HUDEP-2 (cell line): ENCODE results near the gene PRELID2.
"Not testable (repeated sequence)": the region's sequence is repeated elsewhere in the genome, so short reads cannot be mapped to it uniquely, and the experiment has no call there.

Experiments used
- DNase-seq, 76 experiments: peaks; one replicate each; lab custom pipeline; 2025; ENCODE audit not compliant: unreplicated experiment in 76 of 76; lab: John Stamatoyannopoulos, UW

PRELID2 gene

GRCh38 chr5:145841299-145841698 is 6.2 kb upstream of the PRELID2 start:
- DNase-seq, result no peak

GRCh38 chr5:145840458-145841132 is 5.5 kb upstream of the PRELID2 start:
- no peak for DNase-seq

GRCh38 chr5:145838276-145838675 is 3.1 kb upstream of the PRELID2 start:
- DNase-seq, result no peak

GRCh38 chr5:145836241-145836640 is 1.1 kb upstream of the PRELID2 start:
- not testable (repeated sequence) for DNase-seq

GRCh38 chr5:145835848-145836239 is 702 bp upstream of the PRELID2 start:
- peak in 3 of 76 experiments; percentile 11 to 33 (median 13) for DNase-seq

- peak in 1 of 76 experiments; percentile 33 for DNase-seq
Observed at GRCh38 chr5:145834554-145834916, 607 bp downstream of the PRELID2 start.

- DNase-seq, result no peak
Observed at GRCh38 chr5:145833631-145834200, 1.4 kb downstream of the PRELID2 start.

GRCh38 chr5:145830594-145830993 is 4.5 kb downstream of the PRELID2 start:
- no peak for DNase-seq

- DNase-seq, result no peak
Observed at GRCh38 chr5:145829708-145830361, 5.3 kb downstream of the PRELID2 start.

GRCh38 chr5:145826895-145827674 is 8.1 kb downstream of the PRELID2 start:
- DNase-seq, result peak in 6 of 76 experiments; percentile 4 to 23 (median 8)

- DNase-seq, result peak in 20 of 76 experiments; percentile 6 to 43 (median 25)
Observed at GRCh38 chr5:145825751-145826180, 9.4 kb downstream of the PRELID2 start.

- no peak for DNase-seq
Observed at GRCh38 chr5:145824040-145824439, 11.1 kb downstream of the PRELID2 start.

GRCh38 chr5:145818604-145819003 is 16.5 kb downstream of the PRELID2 start:
- DNase-seq, result no peak

- no peak for DNase-seq
Observed at GRCh38 chr5:145812877-145813276, 22.3 kb downstream of the PRELID2 start.

GRCh38 chr5:145811834-145812625 is 23.1 kb downstream of the PRELID2 start:
- peak in 27 of 76 experiments; percentile 0 to 59 (median 22) for DNase-seq

GRCh38 chr5:145806923-145807322 is 28.2 kb downstream of the PRELID2 start:
- DNase-seq, result no peak

GRCh38 chr5:145805819-145806218 is 29.3 kb downstream of the PRELID2 start:
- DNase-seq, result no peak

- no peak for DNase-seq
Observed at GRCh38 chr5:145804701-145805100, 30.4 kb downstream of the PRELID2 start.

GRCh38 chr5:145803112-145804004 is 31.8 kb downstream of the PRELID2 start:
- no peak for DNase-seq
